Endothelial cell of umbilical vein (primary cell): Measurements from ENCODE around the gene TMC1. TPM values are rescaled to one million over a fixed set of nuclear protein-coding genes. Genes with fewer than 3 reads are reported as not detected.

Experiments used
- BruUV-seq: library from RNA; stranded (reverse); fragments of 400-500 nt; replicated peaks from 2 replicates; lab custom pipeline; 2021; lab: Mats Ljungman, UMichigan
- CTCF ChIA-PET: fragments of 300-600, 350-600 bp; sonication (Branson Sonifier 250); formaldehyde crosslinking; loops from one replicate; lab custom pipeline; 2021; ENCODE audit warnings: antibody characterized with exemption, inconsistent platforms; lab: Charles Lee
- POLR2A ChIA-PET: fragments of 300-600, 350-600 bp; sonication (Branson Sonifier 250); formaldehyde crosslinking; loops from one replicate; lab custom pipeline; 2021; ENCODE audit warnings: antibody characterized with exemption, inconsistent platforms; lab: Charles Lee
- DNase-seq: peaks from one replicate; pipeline ENCODE4 v3.0.0-alpha.2; 2011; ENCODE audit warnings: low read depth, low spot score
- FAIRE-seq: peaks from 2 replicates; lab custom pipeline; 2011; peaks lifted over from hg19 to GRCh38; lab: Jason Lieb, UNC
- H2AFZ ChIP-seq: 2 replicates; pipeline ENCODE4 v1.6.0; 2012; ENCODE audit warnings: low read depth, low read length, control low read depth, inconsistent platforms
- H3K27ac ChIP-seq: 2 replicates; pipeline ENCODE4 v1.5.1; 2011; ENCODE audit warnings: low read depth, mild to moderate bottlenecking, control low read depth, low read length, moderate library complexity; ENCODE audit not compliant: insufficient read depth
- H3K27me3 ChIP-seq, 2 experiments: 2 replicates each; pipeline versions ENCODE4 v1.6.0 to v1.6.1; 2011; ENCODE audit warnings: low read length in 2 of 2, mixed read lengths in 1 of 2; ENCODE audit not compliant: control insufficient read depth in 2 of 2, insufficient read depth in 2 of 2
- H3K36me3 ChIP-seq, 2 experiments: 2 replicates in 1 of 2; 3 replicates in 1 of 2; pipeline ENCODE4 v1.5.1; 2011; ENCODE audit warnings: low read length in 2 of 2, mild to moderate bottlenecking in 1 of 2, moderate library complexity in 1 of 2; ENCODE audit not compliant: control insufficient read depth in 2 of 2, insufficient read depth in 2 of 2; ENCODE audit errors: extremely low read depth in 1 of 2
- H3K4me1 ChIP-seq: 3 replicates; pipeline ENCODE4 v1.5.1; 2011; ENCODE audit warnings: mild to moderate bottlenecking, low read length; ENCODE audit not compliant: control insufficient read depth, insufficient read depth; ENCODE audit errors: extremely low read depth
- H3K4me2 ChIP-seq: 2 replicates; pipeline ENCODE4 v1.6.1; 2011; ENCODE audit warnings: low read length, control low read depth, mixed read lengths; ENCODE audit not compliant: insufficient read depth
- H3K4me3 ChIP-seq, 3 experiments: fragments of 200-600 bp in 1 of 3; sonication (generic), shearing (Covaris generic) in 1 of 3; replicated peaks in 1 of 3; 2 replicates each; pipeline ENCODE4 v1.5.1; 2011 to 2016; ENCODE audit warnings: control low read depth in 3 of 3, low read length in 3 of 3, mild to moderate bottlenecking in 2 of 3, inconsistent platforms in 1 of 3, low read depth in 1 of 3, moderate library complexity in 1 of 3; ENCODE audit not compliant: insufficient read depth in 1 of 3
- H3K79me2 ChIP-seq: 2 replicates; pipeline ENCODE4 v1.6.0; 2012; ENCODE audit warnings: low read length, inconsistent platforms; ENCODE audit not compliant: control insufficient read depth, insufficient read depth
- H3K9ac ChIP-seq: replicated peaks from 2 replicates; pipeline ENCODE3; 2011; ENCODE audit warnings: low read length, control low read depth; ENCODE audit not compliant: insufficient read depth; ENCODE audit errors: extremely low read depth
- H3K9me1 ChIP-seq: replicated peaks from 3 replicates; pipeline ENCODE4 v1.6.0; 2011; ENCODE audit warnings: mild to moderate bottlenecking, low read length; ENCODE audit not compliant: control insufficient read depth, insufficient read depth; ENCODE audit errors: extremely low read depth
- H3K9me3 ChIP-seq: replicated peaks from 2 replicates; pipeline ENCODE4 v1.5.1; 2012; ENCODE audit warnings: low read length, inconsistent platforms; ENCODE audit not compliant: control insufficient read depth, insufficient read depth
- H4K20me1 ChIP-seq: replicated peaks from 2 replicates; pipeline ENCODE3; 2011; ENCODE audit warnings: mild to moderate bottlenecking, low read length; ENCODE audit not compliant: control insufficient read depth, insufficient read depth; ENCODE audit errors: extremely low read depth
- CTCF ChIP-seq, 2 donors: IDR thresholded peaks; 1 replicate in 1 of 2; 2 replicates in 1 of 2; pipeline ENCODE4 v1.5.1; 2011; ENCODE audit warnings: low read length in 2 of 2, mild to moderate bottlenecking in 2 of 2, moderate library complexity in 2 of 2, control low read depth in 1 of 2, inconsistent platforms in 1 of 2, low read depth in 1 of 2; ENCODE audit not compliant: insufficient read depth in 1 of 2; ENCODE audit errors: extremely low read depth in 1 of 2
- EZH2 ChIP-seq: IDR thresholded peaks from 2 replicates; pipeline ENCODE4 v1.6.1; 2012; ENCODE audit warnings: borderline replicate concordance, low read depth, mild to moderate bottlenecking, moderate library complexity, low read length, inconsistent platforms; ENCODE audit not compliant: severe bottlenecking
- FOS ChIP-seq: IDR thresholded peaks from 2 replicates; pipeline ENCODE4 v1.6.1; 2011; ENCODE audit warnings: mild to moderate bottlenecking, low read length, moderate library complexity, borderline replicate concordance; ENCODE audit not compliant: insufficient read depth
- GATA2 ChIP-seq: IDR thresholded peaks from 2 replicates; pipeline ENCODE4 v1.7.0; 2011; ENCODE audit warnings: low read depth, mild to moderate bottlenecking, moderate library complexity, mixed read lengths, low read length; ENCODE audit not compliant: insufficient read length, insufficient read depth
- JUN ChIP-seq: IDR thresholded peaks from 2 replicates; pipeline ENCODE4 v1.6.1; 2011; ENCODE audit warnings: borderline replicate concordance, low read depth; ENCODE audit not compliant: insufficient read length, insufficient read depth
- MAX ChIP-seq: IDR thresholded peaks from 2 replicates; pipeline ENCODE4 v1.6.1; 2011; ENCODE audit not compliant: insufficient read depth, insufficient read length
- MYC ChIP-seq: IDR thresholded peaks from one replicate; pipeline ENCODE4 v1.6.1; 2011; ENCODE audit warnings: mild to moderate bottlenecking, low read depth, low read length
- POLR2A ChIP-seq: IDR thresholded peaks from 2 replicates; pipeline ENCODE4 v1.6.1; 2012; ENCODE audit warnings: low read depth, mild to moderate bottlenecking, control low read depth, low read length
- POLR2AphosphoS5 ChIP-seq: IDR thresholded peaks from 2 replicates; pipeline ENCODE4 v1.6.1; 2012; ENCODE audit warnings: low read depth, mild to moderate bottlenecking, control low read depth, low read length, moderate library complexity; ENCODE audit not compliant: insufficient read depth
- dilution Hi-C: fragments of 300-500 bp; cut with MboI; formaldehyde crosslinking; loops from one replicate; pipeline ENCODE4 v1.15.0; 2019; ENCODE audit warnings: low sequenced_read_pairs; ENCODE audit not compliant: extremely low pct_ligation_motif_present
- intact Hi-C: fragments of 100-400 bp; cut with micrococcal nuclease; formaldehyde crosslinking; loops from one replicate; pipeline ENCODE4 v1.10.0; 2022
- polyA plus RNA-seq, 4 experiments: library from polyadenylated mRNA; depleted of rRNA in 3 of 4; stranded (reverse) in 3 of 4; unstranded in 1 of 4; fragments of >200 nt; gene quantifications; 2 replicates each; pipeline versions ENCODE4 v1.2.1 to v1.2.3, GENCODE V29; 2011 to 2012; ENCODE audit warnings: missing spikeins in 1 of 4
- total RNA-seq: library from RNA; stranded (reverse); gene quantifications from 2 replicates; pipeline ENCODE4 v1.2.3, GENCODE V29; 2021

The TMC1 gene
- total and polyA plus RNA-seq, 2 donors (not counting 3 experiments of a cell fraction or from before 2014, with no cell fraction given): 1.5 TPM; not detected in 1

- no peaks in the 10 kb centered on the region for H3K36me3 ChIP-seq
- dilution Hi-C loops (no loop called here), intact Hi-C loops (no loop called here)
Measured at GRCh38 chr9:72494051-72494450, 27.4 kb upstream of the TMC1 start.

GRCh38 chr9:72497447-72498046, 23.9 kb upstream of the TMC1 start:
- H3K4me1 ChIP-seq: no peaks in the 10 kb centered on the region
- H3K4me3 ChIP-seq: no peak overlapping the region
- DNase-seq (no peak), FAIRE-seq (no peak)
- no peaks in the 10 kb centered on the region for H3K9me3 ChIP-seq
- no peaks in the 10 kb centered on the region for H3K79me2 ChIP-seq
- H3K36me3 ChIP-seq: no peaks in the 10 kb centered on the region
- CTCF ChIA-PET: no interaction called here
- H3K27me3 ChIP-seq: no peaks in the 10 kb centered on the region
- dilution Hi-C loops (no loop called here), intact Hi-C loops (no loop called here)
- H3K9ac ChIP-seq: no peak overlapping the region
- POLR2A ChIA-PET: no interaction called here
- no peak overlapping the region for H3K27ac ChIP-seq
- no peaks in the 10 kb centered on the region for H4K20me1 ChIP-seq
- no peak for TF ChIP-seq MAX
- TF ChIP-seq CTCF (IDR thresholded peaks at IDR 0.05; ENCODE audit: extremely low read depth in 1 of 2, insufficient read depth in 1 of 2, low read depth in 1 of 2, low read length in 2 of 2): no peak
- no peak for TF ChIP-seq MYC
- no peak for TF ChIP-seq JUN
- TF ChIP-seq FOS: no peak
- no peak for TF ChIP-seq EZH2
- TF ChIP-seq GATA2: no peak
- TF ChIP-seq POLR2A: no peak
- TF ChIP-seq POLR2AphosphoS5: no peak
- BruUV-seq: no TSS peak
- no peak overlapping the region for H2AFZ ChIP-seq
- H3K9me1 ChIP-seq: no peaks in the 10 kb centered on the region
- no peak overlapping the region for H3K4me2 ChIP-seq

More at GRCh38 chr9:72494051-72494450, 27.4 kb upstream of the TMC1 start:
- ChIA-PET CTCF (no interaction called here), POLR2A (no interaction called here)
- TF ChIP-seq POLR2A (no peak), MYC (no peak), GATA2 (no peak), FOS (no peak), MAX (no peak)
- H3K27me3 ChIP-seq: no peaks in the 10 kb centered on the region
- no TSS peak for BruUV-seq
- DNase-seq (no peak), FAIRE-seq (no peak)
- H3K4me2 ChIP-seq: no peak overlapping the region
- no peaks in the 10 kb centered on the region for H3K79me2 ChIP-seq
- no peak overlapping the region for H3K4me3 ChIP-seq
- H3K9ac ChIP-seq: no peak overlapping the region
- H4K20me1 ChIP-seq: no peaks in the 10 kb centered on the region
- no peak overlapping the region for H3K27ac ChIP-seq
- no peaks in the 10 kb centered on the region for H3K9me3 ChIP-seq
- H2AFZ ChIP-seq: no peak overlapping the region
- H3K4me1 ChIP-seq: no peaks in the 10 kb centered on the region
- no peaks in the 10 kb centered on the region for H3K9me1 ChIP-seq
